Measurements from ENCODE around the gene SCAPER. TPM values are rescaled to one million over a fixed set of nuclear protein-coding genes. Genes with fewer than 3 reads are reported as not detected.

SCAPER gene
- total RNA-seq, 1 experiment from 2014 or later: 14.7 TPM

GRCh38 chr15:76871930-76872329 lies 33.2 kb downstream of the SCAPER start:
- intact Hi-C loops (cut with micrococcal nuclease): no loop called here

More at GRCh38 chr15:76871930-76872329, 33.2 kb downstream of the SCAPER start:
- H3K4me2 ChIP-seq (ENCODE audit: low read length): no peak overlapping the region
- ChIA-PET CTCF (interaction anchor here (0.9 kb wide), 1 partner anchor 815 kb away, joined by 3 read pairs; no protein-coding TSS in a partner anchor), RAD21 (ENCODE audit: low non-redundant PET in 1 of 2, low total read pairs in 2 of 2, uncharacterized antibody in 2 of 2, unreplicated experiment in 2 of 2) (no interaction called here), POLR2A (no interaction called here)
- DNase-seq (ENCODE audit: low read depth, low spot score): no peak
- no peaks in the 10 kb centered on the region for H3K9me3 ChIP-seq (ENCODE audit: control insufficient read depth in 1 of 2, insufficient read depth in 1 of 2, low read depth in 1 of 2, low read length in 2 of 2)
- H3K27me3 ChIP-seq (ENCODE audit: insufficient read depth, low read length): no peaks in the 10 kb centered on the region
- H3K4me3 ChIP-seq (replicated peaks in 1 of 2; ENCODE audit: low read depth in 1 of 2, low read length in 2 of 2): no peak overlapping the region
- H3K4me1 ChIP-seq (ENCODE audit: control insufficient read depth in 1 of 2, insufficient read depth in 2 of 2, low read length in 2 of 2): no peaks in the 10 kb centered on the region
- H4K20me1 ChIP-seq (ENCODE audit: insufficient read depth): peaks cover 4% of the 10 kb centered on the region; the same call in 1 of the 2 replicates
- no peak overlapping the region for H3K27ac ChIP-seq (ENCODE audit: low read depth, low read length)
- no peak overlapping the region for H3K9ac ChIP-seq (ENCODE audit: low read length)
- BruUV-seq (replicated peaks): no TSS peak
- no peak for TF ChIP-seq ZNF274 (IDR thresholded peaks at IDR 0.05; ENCODE audit: low read depth, low read length)
- no peak for TF ChIP-seq FOSL1 (IDR thresholded peaks at IDR 0.05; ENCODE audit: low read depth)
- no peak for TF ChIP-seq CBX3 (IDR thresholded peaks at IDR 0.05; ENCODE audit: low read depth)
- TF ChIP-seq ATF3 (IDR thresholded peaks at IDR 0.05): no peak
- no peak for TF ChIP-seq ELF1 (IDR thresholded peaks at IDR 0.05; ENCODE audit: borderline replicate concordance, low read depth)
- no peak for TF ChIP-seq POLR2AphosphoS5 (IDR thresholded peaks at IDR 0.05; ENCODE audit: low read depth, low read length)
- TF ChIP-seq EZH2 (IDR thresholded peaks at IDR 0.05): no peak
- TF ChIP-seq MAX (IDR thresholded peaks at IDR 0.05): no peak
- TF ChIP-seq ZFX (IDR thresholded peaks at IDR 0.05): no peak
- no peak for TF ChIP-seq YY1 (IDR thresholded peaks at IDR 0.05; ENCODE audit: extremely low read depth, insufficient replicate concordance, low read depth, low read length)
- no peak for TF ChIP-seq EGR1 (IDR thresholded peaks at IDR 0.05; ENCODE audit: low read depth)
- TF ChIP-seq CTCF (IDR thresholded peaks at IDR 0.05 in 2 of 3, conservative IDR thresholded peaks at IDR 0.05 in 1 of 3; ENCODE audit: borderline replicate concordance in 1 of 3, insufficient read depth in 1 of 3, low read depth in 2 of 3, low read length in 2 of 3): no peak
- no peak for TF ChIP-seq JUND (IDR thresholded peaks at IDR 0.05)
- no peak for TF ChIP-seq REST (IDR thresholded peaks at IDR 0.05; ENCODE audit: low read depth)
- TF ChIP-seq ZBTB33 (IDR thresholded peaks at IDR 0.05; ENCODE audit: extremely low read depth, insufficient replicate concordance, low read length): no peak
- no peak for TF ChIP-seq SRF (IDR thresholded peaks at IDR 0.05; ENCODE audit: low read depth)
- no peak for TF ChIP-seq EZH2phosphoT487 (IDR thresholded peaks at IDR 0.05; ENCODE audit: borderline replicate concordance)
- H3K79me2 ChIP-seq (ENCODE audit: insufficient read depth, low read length): no peaks in the 10 kb centered on the region
- no peak for ATAC-seq
- no peaks in the 10 kb centered on the region for H3K9me2 ChIP-seq (ENCODE audit: insufficient read depth)
- H2AFZ ChIP-seq (ENCODE audit: low read depth, low read length, poor library complexity, severe bottlenecking): no peak overlapping the region
- H3K36me3 ChIP-seq (ENCODE audit: control insufficient read depth in 1 of 2, insufficient read depth in 2 of 2, low read length in 2 of 2): no peaks in the 10 kb centered on the region

Data from HCT116 (cell line).